Measurements from ENCODE around the gene NRCAM.

NRCAM gene

DNA sequence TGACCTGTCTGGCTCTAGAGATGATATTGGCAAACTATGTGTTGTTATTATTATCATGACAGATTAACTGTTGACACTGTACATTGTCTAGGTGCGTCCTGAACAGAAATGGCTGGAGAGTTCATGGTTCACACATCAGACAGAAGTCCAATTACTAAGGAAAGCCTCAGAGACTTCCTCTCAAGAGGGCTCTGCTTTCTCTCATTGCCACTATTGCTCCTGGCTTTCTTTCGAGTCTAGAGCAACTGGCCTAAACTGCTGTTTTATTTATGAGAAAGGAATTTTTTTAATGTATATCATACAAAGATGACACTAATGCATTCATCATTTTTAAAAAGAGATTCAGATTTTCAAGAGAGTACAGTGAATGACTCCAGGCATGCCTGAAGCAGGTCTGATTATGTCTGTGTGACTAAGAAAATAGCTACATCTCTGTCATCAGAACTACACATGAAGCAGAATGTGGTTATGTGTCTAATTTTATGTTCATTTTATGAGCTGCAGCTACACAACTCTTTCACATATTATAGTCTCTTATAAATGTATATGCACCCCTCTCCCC is 30.4 kb downstream of the NRCAM start:
- no peak for DNase-seq (ENCODE audit: low read depth in 2 of 2)

DNA sequence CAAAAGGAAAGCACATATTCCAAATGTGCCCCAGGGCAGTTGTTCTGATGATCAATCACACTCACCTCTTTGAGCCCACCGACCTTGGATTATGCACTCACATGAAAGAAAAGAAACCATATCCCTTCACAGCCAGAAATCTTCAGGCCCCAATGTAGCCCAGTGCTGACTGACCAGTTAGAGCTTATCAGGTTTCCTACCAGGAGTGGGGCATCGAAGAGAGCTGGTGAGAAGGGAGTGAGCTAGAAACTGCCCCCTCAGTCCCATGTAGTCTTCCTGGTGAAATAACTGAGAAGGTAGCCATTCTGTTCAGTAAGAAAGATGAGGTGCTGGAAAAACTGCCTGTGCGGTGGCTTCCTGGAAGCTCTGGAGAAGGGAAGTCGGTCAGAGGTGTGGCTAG is 32.2 kb downstream of the NRCAM start:
- DNase-seq (ENCODE audit: low read depth in 2 of 2), result no peak

GRCh38 chr7:108423089-108423989 is 32.9 kb downstream of the NRCAM start:
- no peak for DNase-seq (ENCODE audit: low read depth in 2 of 2)

GRCh38 chr7:108421720-108422331 is 34.4 kb downstream of the NRCAM start:
- DNase-seq (ENCODE audit: low read depth in 2 of 2), result no peak

- no peak for DNase-seq (ENCODE audit: low read depth in 2 of 2)
Measured at GRCh38 chr7:108419961-108420908, 36.0 kb downstream of the NRCAM start.

DNA sequence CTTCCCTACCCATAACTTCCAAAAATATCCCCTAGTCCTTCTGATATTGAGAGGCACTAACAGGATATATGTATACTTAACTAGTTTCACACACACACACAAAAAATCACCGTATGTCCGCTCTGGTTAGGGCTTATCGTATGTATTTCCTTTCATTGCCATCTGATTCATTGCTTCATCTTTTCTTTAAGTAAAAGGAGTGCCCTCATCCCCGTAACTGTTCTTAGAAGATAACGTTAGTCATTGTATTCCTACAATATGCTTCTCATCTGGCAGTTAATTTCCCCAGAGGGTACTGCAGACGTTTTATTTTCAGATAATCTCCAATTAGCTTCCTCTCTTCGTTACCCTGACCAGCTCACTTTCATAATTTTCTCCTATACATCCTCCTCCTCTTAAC is 37.3 kb downstream of the NRCAM start:
- no peak for DNase-seq (ENCODE audit: low read depth in 2 of 2)

DNA sequence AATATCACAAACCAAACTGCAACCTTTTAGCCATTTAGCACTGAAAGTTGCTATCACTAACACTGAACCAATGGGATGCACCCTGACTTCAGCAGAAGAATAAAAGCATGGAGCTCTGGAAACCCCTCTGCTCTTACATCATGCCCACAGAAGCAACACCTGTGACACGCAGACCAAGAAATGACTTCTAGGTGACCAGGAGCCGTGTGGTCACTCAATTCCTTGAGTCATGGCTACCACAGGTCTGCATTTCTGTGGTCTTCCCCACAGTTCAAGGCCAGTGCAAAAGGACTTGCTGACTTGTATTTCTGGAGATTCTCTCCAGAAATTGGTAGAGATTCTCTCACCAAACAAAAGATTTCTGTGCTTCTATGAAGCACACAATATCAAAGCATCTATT is 38.3 kb downstream of the NRCAM start:
- no peak for DNase-seq (ENCODE audit: low read depth in 2 of 2)

DNA sequence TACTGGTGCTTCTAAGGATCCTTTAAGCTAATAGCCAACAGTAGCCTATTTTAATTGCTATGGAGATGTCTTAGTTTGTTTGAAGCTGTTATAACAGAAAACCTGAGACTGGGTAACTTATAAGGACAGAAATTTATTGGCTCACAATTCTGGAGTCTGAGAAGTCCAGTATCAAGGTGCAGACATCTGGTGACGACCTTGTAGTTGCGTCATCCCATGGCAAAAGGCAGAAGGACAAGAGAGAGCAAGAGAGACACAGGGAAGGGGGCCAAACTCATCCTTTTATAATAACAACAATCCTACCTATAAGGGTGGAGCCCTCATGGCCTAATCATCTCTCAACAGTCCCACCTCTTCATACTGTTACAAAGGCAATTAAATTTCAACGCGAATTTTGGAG is 39.1 kb downstream of the NRCAM start:
- DNase-seq (ENCODE audit: low read depth in 2 of 2), result no peak

GRCh38 chr7:108415821-108416536 is 40.3 kb downstream of the NRCAM start:
- no peak for DNase-seq (ENCODE audit: low read depth in 2 of 2)

DNA sequence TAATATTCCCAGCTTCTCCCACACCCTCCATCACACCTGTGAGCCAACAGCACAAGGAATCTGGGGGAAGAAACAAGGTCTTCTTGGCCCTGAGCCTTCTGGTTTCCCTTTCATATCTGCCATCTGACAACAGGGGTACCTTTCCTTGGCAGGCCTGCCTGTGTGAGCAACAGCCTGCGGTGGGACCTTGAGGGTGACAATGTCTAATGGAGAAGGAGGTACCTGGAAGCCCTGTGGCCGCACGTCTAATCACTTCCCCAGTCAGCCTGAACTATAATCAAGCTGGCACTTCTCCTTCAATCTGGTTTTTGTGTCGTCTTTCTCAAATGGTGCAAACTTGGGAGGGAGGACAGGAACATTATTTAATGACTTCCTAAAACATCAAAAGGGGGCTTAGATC is 41.2 kb downstream of the NRCAM start:
- no peak for DNase-seq (ENCODE audit: low read depth in 2 of 2)

GRCh38 chr7:108413782-108414492 is 42.3 kb downstream of the NRCAM start:
- DNase-seq (ENCODE audit: low read depth in 2 of 2), result no peak

GRCh38 chr7:108413337-108413736 is 42.9 kb downstream of the NRCAM start:
- no peak for DNase-seq (ENCODE audit: low read depth in 2 of 2)

DNA sequence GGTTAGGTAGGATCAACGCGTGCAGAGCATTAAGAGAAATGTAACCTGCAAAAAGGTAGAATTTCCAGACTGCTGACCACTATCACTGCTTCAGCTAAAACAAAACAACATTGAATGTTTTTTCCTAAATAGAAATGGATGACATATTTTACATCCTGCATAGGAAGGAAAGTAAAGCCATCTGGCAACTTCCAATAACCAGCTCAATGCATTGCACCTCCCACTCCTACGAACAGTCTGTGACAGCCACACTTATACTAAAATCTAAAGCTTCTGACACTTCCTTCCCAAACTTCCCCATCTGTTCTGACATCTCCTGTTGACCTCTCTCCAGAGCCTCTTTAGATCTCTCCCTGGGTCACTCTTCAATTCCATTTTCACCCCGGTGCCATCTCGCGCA is 47.1 kb downstream of the NRCAM start:
- no peak for DNase-seq (ENCODE audit: low read depth in 2 of 2)

DNA sequence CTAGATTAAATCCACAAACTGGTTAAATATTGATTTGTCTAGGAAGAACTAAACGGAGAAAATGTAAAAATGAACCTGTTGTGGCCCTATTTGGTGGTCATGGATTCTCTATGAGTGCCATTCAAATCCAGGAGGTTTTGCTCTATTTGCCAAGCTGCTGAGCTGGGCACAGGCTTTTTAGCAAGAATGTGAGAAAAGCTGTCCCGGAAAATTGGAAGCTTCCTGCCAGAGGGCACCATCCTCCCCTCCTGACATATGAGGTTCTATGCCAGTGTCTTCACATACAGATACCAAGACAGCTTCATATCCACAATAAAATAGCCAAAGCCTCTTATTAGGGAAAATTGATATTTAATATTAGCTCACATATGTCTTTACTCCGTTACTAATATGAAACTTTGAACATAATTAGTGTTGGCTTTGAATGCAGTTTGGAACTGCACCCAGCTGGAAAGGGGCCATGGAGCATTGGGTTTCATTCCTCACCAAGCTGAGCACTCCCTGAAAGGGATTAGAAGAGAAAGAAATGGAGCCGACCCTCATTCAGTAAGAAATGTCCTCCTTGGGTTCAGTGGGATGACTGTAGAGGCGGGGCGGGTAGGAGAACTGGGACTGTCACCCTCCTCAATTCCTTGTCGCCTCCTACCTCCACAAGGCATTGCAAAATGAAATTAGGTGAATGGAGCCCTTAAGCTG is 47.8 kb downstream of the NRCAM start:
- no peak for DNase-seq (ENCODE audit: low read depth in 2 of 2)

GRCh38 chr7:108407676-108408075 is 48.6 kb downstream of the NRCAM start:
- no peak for DNase-seq (ENCODE audit: low read depth in 2 of 2)

DNA sequence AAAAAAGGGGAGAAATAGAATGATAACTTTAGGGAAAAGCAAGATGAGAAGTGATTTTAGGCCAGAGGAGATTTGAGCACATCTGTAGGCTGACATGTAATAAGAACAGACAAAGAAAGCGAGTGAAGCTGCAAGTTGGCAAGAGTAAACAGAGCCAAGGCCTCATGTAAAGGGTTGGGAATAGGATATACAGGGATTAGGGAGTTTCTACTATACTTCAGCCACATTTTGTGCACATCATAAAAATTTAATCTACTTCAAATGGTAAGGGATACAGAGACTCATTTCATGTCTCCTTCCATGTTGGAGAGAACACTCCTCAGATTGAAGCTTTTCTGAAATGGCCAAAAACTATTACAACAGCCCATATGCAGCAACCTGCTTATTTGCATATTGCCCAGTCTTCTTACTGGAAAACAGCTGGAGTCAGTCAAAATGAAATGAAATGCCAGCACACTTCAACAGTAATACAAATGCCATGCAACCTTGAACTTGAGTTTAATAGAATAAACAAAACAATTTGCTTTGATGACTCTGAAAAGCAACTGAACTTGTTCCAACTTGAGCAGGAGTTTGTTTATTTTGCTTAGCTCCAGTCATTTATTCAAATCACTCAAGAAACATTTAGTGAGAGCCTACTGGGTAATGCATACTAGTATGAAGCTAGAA is 49.9 kb downstream of the NRCAM start:
- DNase-seq (ENCODE audit: low read depth in 2 of 2), result no peak

DNA sequence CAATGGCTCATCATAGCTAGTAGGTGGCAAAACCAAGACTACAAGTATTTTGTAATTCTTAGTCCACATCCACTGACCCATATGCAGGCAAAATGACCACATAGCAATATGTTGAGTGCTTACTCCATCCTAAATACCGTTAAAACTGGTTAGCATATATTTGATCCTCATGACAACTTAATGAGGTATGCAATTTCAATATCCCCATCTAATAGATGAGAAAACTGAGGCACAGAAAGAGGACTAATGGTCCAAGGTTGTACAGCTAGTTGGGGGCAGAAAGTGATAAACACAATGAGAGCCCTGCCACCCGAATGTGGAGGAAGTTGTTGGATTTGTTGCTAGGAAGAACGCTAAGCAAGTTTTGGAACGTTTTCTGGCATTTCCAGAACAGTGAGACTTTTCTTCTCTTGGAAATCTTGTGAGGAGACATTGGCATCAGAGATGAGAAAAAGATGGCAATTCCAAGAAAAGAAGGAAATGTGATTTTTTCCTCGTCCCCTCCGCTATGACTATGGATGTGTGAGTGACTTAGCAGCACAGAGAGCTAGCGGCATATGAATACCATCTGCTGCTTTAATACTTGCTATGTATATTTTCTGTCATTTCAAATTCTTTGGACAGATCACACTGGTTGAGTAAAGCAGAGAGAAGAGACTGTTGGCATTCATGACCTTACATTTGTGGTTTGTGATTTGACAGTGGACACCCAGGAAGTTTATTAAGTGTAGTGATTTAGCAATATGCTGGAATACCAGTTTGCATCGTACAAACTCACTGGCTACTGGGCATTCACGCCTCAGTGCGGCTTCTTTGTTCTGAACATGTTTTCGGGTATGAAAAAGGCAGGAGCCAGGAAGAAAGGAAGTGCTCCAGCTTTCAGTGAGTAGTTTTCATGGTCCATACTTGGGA is 51.5 kb downstream of the NRCAM start:
- no peak for DNase-seq (ENCODE audit: low read depth in 2 of 2)

DNA sequence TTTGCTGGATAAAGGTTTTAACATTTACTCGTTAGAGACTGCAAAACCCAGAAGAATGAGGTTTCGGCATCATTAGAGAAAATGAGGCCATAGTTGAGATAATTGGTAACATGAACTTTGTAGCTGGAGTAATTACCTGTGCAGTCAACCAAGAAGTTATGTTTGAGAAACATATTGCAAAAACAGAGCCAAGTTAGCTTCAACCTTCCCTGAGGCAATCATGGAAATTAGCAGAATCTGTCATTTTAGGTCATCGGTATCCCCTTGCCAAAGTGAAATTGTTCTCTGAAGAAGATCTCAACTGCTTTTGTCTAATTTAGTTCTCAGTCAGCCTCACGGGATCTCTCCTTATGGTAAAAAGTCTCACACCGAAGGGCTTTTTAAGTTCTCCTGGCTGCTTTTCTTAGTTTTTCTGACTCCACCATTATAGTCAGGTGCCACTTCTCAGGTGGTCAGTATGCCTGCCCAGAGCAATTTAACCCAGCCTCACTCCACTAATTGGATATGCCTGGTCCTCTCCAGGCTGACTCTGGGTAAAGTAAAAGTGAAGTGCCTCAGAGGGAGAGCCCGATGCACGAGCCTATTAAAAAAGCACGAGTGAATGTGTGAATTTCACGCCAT is 52.5 kb downstream of the NRCAM start:
- DNase-seq (ENCODE audit: low read depth in 2 of 2), result no peak
